Thoracic aorta (tissue), 2 donors: ENCODE results near the gene DCLRE1B. TPM values are rescaled to one million over a fixed set of nuclear protein-coding genes. Genes with fewer than 3 reads are reported as not detected.

Experiments used
- ATAC-seq: fragments of 150-250 bp; one replicate; pipeline ENCODE4 v1.8.0; 2017; ENCODE audit warnings: low read depth; ENCODE audit not compliant: insufficient number of reproducible peaks, low FRiP score
- DNase-seq: peaks from one replicate; pipeline ENCODE4 v3.0.0-alpha.2; 2020; ENCODE audit warnings: low spot score
- H3K27ac ChIP-seq, 2 donors: fragments of 200-600 bp; sonication (generic); 1 replicate in 1 of 2; 2 replicates in 1 of 2; pipeline ENCODE4 v1.5.1; 2016; ENCODE audit warnings: mild to moderate bottlenecking in 2 of 2, moderate library complexity in 2 of 2
- H3K27me3 ChIP-seq: fragments of 200-600 bp; sonication (generic); replicated peaks from 2 replicates; pipeline ENCODE4 v1.6.0; 2016; ENCODE audit warnings: mild to moderate bottlenecking; ENCODE audit not compliant: insufficient read depth
- H3K36me3 ChIP-seq: fragments of 200-600 bp; sonication (generic); one replicate; pipeline ENCODE4 v1.5.1; 2016
- H3K4me1 ChIP-seq, 2 donors: fragments of 200-600 bp; sonication (generic); 1 replicate in 1 of 2; 2 replicates in 1 of 2; pipeline versions ENCODE4 v1.5.1 to v1.6.0; 2016; ENCODE audit warnings: low read depth in 2 of 2, mild to moderate bottlenecking in 1 of 2; ENCODE audit not compliant: control insufficient read depth in 1 of 2
- H3K4me3 ChIP-seq: fragments of 200-600 bp; sonication (generic); 2 replicates; pipeline ENCODE4 v1.5.1; 2016; ENCODE audit warnings: mild to moderate bottlenecking
- H3K9me3 ChIP-seq: fragments of 200-600 bp; sonication (generic); 2 replicates; pipeline ENCODE4 v1.5.1; 2016
- total RNA-seq, 2 donors: library from RNA; depleted of rRNA; stranded (reverse); fragments of >200 nt; gene quantifications; one replicate each; pipeline versions ENCODE4 v1.1.0 to v1.2.3, GENCODE V29; 2016
- TF ChIP-seq, protein P1 (sequence below): fragments of 200-600 bp; sonication (generic); IDR thresholded peaks from one replicate; pipeline ENCODE4 v1.5.1; 2019; ENCODE audit warnings: antibody characterized with exemption

DCLRE1B gene
- total RNA-seq, 2 donors from 2014 or later: 3.2 to 4.4 TPM

- ATAC-seq: no peak
- no peak overlapping the region for H3K4me3 ChIP-seq
- no peak overlapping the region for H3K27ac ChIP-seq
- H3K4me1 ChIP-seq: peaks cover 30 to 41% of the 10 kb centered on the region in 2 donors
- H3K36me3 ChIP-seq: no peaks in the 10 kb centered on the region
- TF ChIP-seq, protein P1, sequence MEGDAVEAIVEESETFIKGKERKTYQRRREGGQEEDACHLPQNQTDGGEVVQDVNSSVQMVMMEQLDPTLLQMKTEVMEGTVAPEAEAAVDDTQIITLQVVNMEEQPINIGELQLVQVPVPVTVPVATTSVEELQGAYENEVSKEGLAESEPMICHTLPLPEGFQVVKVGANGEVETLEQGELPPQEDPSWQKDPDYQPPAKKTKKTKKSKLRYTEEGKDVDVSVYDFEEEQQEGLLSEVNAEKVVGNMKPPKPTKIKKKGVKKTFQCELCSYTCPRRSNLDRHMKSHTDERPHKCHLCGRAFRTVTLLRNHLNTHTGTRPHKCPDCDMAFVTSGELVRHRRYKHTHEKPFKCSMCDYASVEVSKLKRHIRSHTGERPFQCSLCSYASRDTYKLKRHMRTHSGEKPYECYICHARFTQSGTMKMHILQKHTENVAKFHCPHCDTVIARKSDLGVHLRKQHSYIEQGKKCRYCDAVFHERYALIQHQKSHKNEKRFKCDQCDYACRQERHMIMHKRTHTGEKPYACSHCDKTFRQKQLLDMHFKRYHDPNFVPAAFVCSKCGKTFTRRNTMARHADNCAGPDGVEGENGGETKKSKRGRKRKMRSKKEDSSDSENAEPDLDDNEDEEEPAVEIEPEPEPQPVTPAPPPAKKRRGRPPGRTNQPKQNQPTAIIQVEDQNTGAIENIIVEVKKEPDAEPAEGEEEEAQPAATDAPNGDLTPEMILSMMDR: no peak
- H3K27me3 ChIP-seq: no peaks in the 10 kb centered on the region
- DNase-seq: no peak
- no peaks in the 10 kb centered on the region for H3K9me3 ChIP-seq
Measured at GRCh38 chr1:113950908-113951307, 45.8 kb downstream of the DCLRE1B start.

GRCh38 chr1:113951719-113952118, 46.6 kb downstream of the DCLRE1B start:
- DNase-seq: no peak
- no peak for ATAC-seq
- H3K27ac ChIP-seq: no peak overlapping the region
- no peaks in the 10 kb centered on the region for H3K27me3 ChIP-seq
- H3K36me3 ChIP-seq: peaks cover 1% of the 10 kb centered on the region
- TF ChIP-seq, protein P1: no peak
- no peaks in the 10 kb centered on the region for H3K9me3 ChIP-seq
- no peak overlapping the region for H3K4me3 ChIP-seq
- peaks cover 27 to 38% of the 10 kb centered on the region in 2 donors for H3K4me1 ChIP-seq

- no peak for ATAC-seq
- Histone ChIP-seq H3K36me3 (peaks cover 16% of the 10 kb centered on the region), H3K27me3 (no peaks in the 10 kb centered on the region), H3K27ac (no peak overlapping the region), H3K4me3 (no peak overlapping the region), H3K9me3 (no peaks in the 10 kb centered on the region), H3K4me1 (no peaks in the 10 kb centered on the region)
- DNase-seq: no peak
- TF ChIP-seq, protein P1: no peak
Measured at GRCh38 chr1:113957984-113958383, 52.9 kb downstream of the DCLRE1B start.

GRCh38 chr1:113958691-113959090, 53.6 kb downstream of the DCLRE1B start:
- H3K4me3 ChIP-seq: no peak overlapping the region
- no peaks in the 10 kb centered on the region for H3K9me3 ChIP-seq
- peaks cover 16% of the 10 kb centered on the region for H3K36me3 ChIP-seq
- H3K4me1 ChIP-seq: no peaks in the 10 kb centered on the region
- ATAC-seq (no peak), DNase-seq (no peak)
- H3K27me3 ChIP-seq: no peaks in the 10 kb centered on the region
- no peak overlapping the region for H3K27ac ChIP-seq
- TF ChIP-seq, protein P1: no peak

DNA sequence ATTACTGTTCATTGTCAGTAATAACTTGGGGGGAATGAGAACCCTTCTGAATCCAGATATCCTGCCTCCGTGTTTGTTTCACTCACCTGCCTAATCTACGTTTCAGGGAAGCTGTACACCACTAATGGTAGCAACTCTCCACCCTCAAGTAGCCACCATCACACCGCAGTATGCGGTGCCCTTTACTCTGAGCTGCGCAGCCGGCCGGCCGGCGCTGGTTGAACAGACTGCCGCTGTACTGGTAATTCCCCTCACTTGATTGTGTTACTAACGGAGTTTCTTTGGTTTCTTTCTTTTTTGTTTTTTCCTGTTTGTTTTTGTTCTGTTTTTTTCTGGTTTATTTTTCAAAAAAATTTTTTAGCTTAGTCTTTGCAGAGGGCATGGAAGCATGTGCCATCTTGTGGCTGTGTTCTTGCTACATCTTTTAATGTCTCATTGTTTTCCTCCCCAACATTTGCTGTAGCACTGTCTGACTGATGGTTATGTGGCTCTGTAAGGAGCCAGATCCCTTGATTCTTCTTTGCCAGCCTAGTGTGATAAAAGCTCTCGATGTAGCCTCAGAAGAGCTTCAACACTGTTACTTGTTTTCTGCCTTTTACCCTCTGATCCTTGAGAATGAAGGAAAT, 58.3 kb downstream of the DCLRE1B start:
- Histone ChIP-seq H3K27ac (no peak overlapping the region), H3K4me3 (no peak overlapping the region), H3K36me3 (peaks cover 21% of the 10 kb centered on the region), H3K4me1 (peaks cover 7 to 11% of the 10 kb centered on the region in 2 donors), H3K27me3 (no peaks in the 10 kb centered on the region), H3K9me3 (no peaks in the 10 kb centered on the region)
- ATAC-seq (no peak), DNase-seq (no peak)
- TF ChIP-seq, protein P1: no peak

Other genes starting within 250 kb of the DCLRE1B start
- gene PHTF1, start 145.8 kb upstream of the DCLRE1B start, total RNA-seq: 10 to 100 TPM; 21.2 to 21.3 TPM
- gene RSBN1, start 92.8 kb upstream of the DCLRE1B start, total RNA-seq: 10 to 100 TPM; 16.1 to 23.5 TPM
- gene PTPN22, start 33.6 kb upstream of the DCLRE1B start, total RNA-seq: 1 to 10 TPM; 6.6 to 8.1 TPM
- 1 to 10 TPM in 1 of 2 donors, under 1 TPM in 1; 0.14 to 1.7 TPM for gene BCL2L15, start 17.7 kb upstream of the DCLRE1B start, total RNA-seq
- gene AP4B1, start 527 bp upstream of the DCLRE1B start, total RNA-seq: 10 to 100 TPM in 1 of 2 donors, 1 to 10 TPM in 1; 7.0 to 47.2 TPM
- 10 to 100 TPM; 47.4 to 59.1 TPM for gene HIPK1, start 24.0 kb downstream of the DCLRE1B start, total RNA-seq
- gene OLFML3, start 74.1 kb downstream of the DCLRE1B start, total RNA-seq: 10 to 100 TPM; 56.0 to 63.9 TPM
- under 1 TPM in 1 of 2 donors, not detected in 1; 0.85 TPM for gene SYT6, start 248.5 kb downstream of the DCLRE1B start, total RNA-seq